ENCODE data around the gene CHAD. TPM values are rescaled to one million over a fixed set of nuclear protein-coding genes. Genes with fewer than 3 reads are reported as not detected.

The CHAD gene
- polyA plus RNA-seq, 1 donor, result 5.9 TPM

GRCh38 chr17:50493744-50494143 lies 25.1 kb upstream of the CHAD start:
- H3K27ac ChIP-seq (ENCODE audit: low read length), result no peak overlapping the region
- H3K36me3 ChIP-seq (ENCODE audit: control insufficient read depth, insufficient read depth, low read length), result no peaks in the 10 kb centered on the region
- no peaks in the 10 kb centered on the region for H3K27me3 ChIP-seq (ENCODE audit: control insufficient read depth, insufficient read depth, low read length)
- no CpG with 5 or more reads among the region's 3 CpGs for WGBS (ENCODE audit: insufficient coverage, low lambda C conversion rate)
- DNase-seq, result no peak
- H3K4me1 ChIP-seq (ENCODE audit: control insufficient read depth, insufficient read depth, low read length), result peaks cover 8% of the 10 kb centered on the region
- no peaks in the 10 kb centered on the region for H3K9me3 ChIP-seq (ENCODE audit: control insufficient read depth, low read depth, low read length)
- no peak overlapping the region for H3K4me3 ChIP-seq (ENCODE audit: low read length)

- no peaks in the 10 kb centered on the region for H3K4me1 ChIP-seq (ENCODE audit: control insufficient read depth, insufficient read depth, low read length)
- no CpG with 5 or more reads among the region's 8 CpGs for WGBS (ENCODE audit: insufficient coverage, low lambda C conversion rate)
- DNase-seq, result no peak
- H3K27me3 ChIP-seq (ENCODE audit: control insufficient read depth, insufficient read depth, low read length), result no peaks in the 10 kb centered on the region
- H3K9me3 ChIP-seq (ENCODE audit: control insufficient read depth, low read depth, low read length), result no peaks in the 10 kb centered on the region
- no peak overlapping the region for H3K27ac ChIP-seq (ENCODE audit: low read length)
- H3K4me3 ChIP-seq (ENCODE audit: low read length), result no peak overlapping the region
- H3K36me3 ChIP-seq (ENCODE audit: control insufficient read depth, insufficient read depth, low read length), result peaks cover 3% of the 10 kb centered on the region
Observed at GRCh38 chr17:50492214-50492613, 23.5 kb upstream of the CHAD start.

DNA sequence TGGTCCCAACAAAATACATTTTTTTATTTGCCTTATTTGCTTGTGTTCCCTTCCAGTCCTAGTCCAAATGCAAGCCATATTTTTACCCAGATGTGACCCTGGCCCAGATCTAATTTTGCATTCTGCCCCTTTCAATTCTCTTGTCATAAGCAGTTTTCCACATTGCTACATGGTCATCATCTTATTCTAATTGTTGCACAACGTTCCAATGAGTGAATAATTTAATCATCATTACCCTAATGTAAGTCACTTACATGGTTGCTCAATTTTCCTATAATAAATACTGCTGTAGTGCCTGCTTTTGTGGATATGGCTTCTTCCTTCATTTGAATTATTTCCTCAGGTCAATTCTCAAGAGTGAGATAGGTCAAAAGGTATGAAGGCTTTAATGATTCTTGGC lies 22.8 kb upstream of the CHAD start:
- no peak for DNase-seq
- H3K36me3 ChIP-seq (ENCODE audit: control insufficient read depth, insufficient read depth, low read length), result peaks cover 6% of the 10 kb centered on the region
- H3K27me3 ChIP-seq (ENCODE audit: control insufficient read depth, insufficient read depth, low read length), result no peaks in the 10 kb centered on the region
- no peaks in the 10 kb centered on the region for H3K9me3 ChIP-seq (ENCODE audit: control insufficient read depth, low read depth, low read length)
- no peak overlapping the region for H3K4me3 ChIP-seq (ENCODE audit: low read length)
- 50% methylated on average over 1 of the region's 1 CpG for WGBS (ENCODE audit: insufficient coverage, low lambda C conversion rate)
- H3K4me1 ChIP-seq (ENCODE audit: control insufficient read depth, insufficient read depth, low read length), result no peaks in the 10 kb centered on the region
- no peak overlapping the region for H3K27ac ChIP-seq (ENCODE audit: low read length)

GRCh38 chr17:50488880-50489279 lies 20.2 kb upstream of the CHAD start:
- DNase-seq, result no peak
- Histone ChIP-seq H3K4me1 (ENCODE audit: control insufficient read depth, insufficient read depth, low read length) (no peaks in the 10 kb centered on the region), H3K27ac (ENCODE audit: low read length) (no peak overlapping the region), H3K4me3 (ENCODE audit: low read length) (no peak overlapping the region), H3K27me3 (ENCODE audit: control insufficient read depth, insufficient read depth, low read length) (no peaks in the 10 kb centered on the region), H3K36me3 (ENCODE audit: control insufficient read depth, insufficient read depth, low read length) (peaks cover 27% of the 10 kb centered on the region), H3K9me3 (ENCODE audit: control insufficient read depth, low read depth, low read length) (no peaks in the 10 kb centered on the region)
- no CpG with 5 or more reads among the region's 2 CpGs for WGBS (ENCODE audit: insufficient coverage, low lambda C conversion rate)

DNA sequence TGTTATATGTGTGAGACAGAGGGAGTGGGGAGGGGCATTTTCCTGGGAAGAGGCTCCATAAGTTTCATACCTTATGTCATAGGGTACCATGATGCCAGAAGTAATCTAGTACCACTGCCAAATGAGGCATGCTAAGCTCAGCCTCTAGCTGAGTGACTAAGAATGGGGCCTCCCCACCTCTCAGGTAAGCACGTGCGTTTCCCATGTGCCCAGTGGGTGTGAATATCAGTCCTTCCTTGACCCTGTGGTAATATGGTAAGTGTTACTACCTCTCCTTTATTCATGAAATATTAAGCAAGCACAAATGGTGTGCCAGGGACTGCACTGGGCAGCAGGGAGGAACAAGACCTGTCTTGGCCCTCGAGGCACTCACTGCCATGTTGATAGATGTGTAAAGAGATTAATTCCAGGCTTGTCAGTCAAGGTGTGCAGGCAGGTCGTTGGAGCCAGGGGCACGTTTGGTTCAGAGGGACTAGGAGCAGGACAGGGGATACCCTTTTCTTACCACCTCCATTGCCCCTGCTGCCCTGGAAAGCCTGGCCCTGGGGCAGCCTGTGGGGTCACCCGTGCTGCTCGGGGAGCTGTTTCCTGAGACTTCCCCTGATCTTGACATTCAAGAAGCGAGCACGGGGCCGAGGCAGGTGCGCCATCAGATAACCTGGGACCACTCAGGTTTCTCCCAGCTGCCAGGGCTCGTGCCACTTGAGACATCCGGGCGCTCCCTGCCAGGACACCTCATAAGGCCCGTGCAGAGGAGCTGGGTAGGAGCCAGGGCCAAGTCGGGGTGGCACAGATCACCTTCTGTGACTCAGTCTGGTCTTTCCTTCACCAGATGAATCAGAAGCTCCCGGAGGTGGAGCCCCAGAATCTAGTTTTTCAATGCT lies 18.8 kb upstream of the CHAD start:
- Histone ChIP-seq H3K27me3 (ENCODE audit: control insufficient read depth, insufficient read depth, low read length) (no peaks in the 10 kb centered on the region), H3K4me3 (ENCODE audit: low read length) (no peak overlapping the region), H3K36me3 (ENCODE audit: control insufficient read depth, insufficient read depth, low read length) (peaks cover 39% of the 10 kb centered on the region), H3K27ac (ENCODE audit: low read length) (no peak overlapping the region), H3K4me1 (ENCODE audit: control insufficient read depth, insufficient read depth, low read length) (peaks cover 4% of the 10 kb centered on the region), H3K9me3 (ENCODE audit: control insufficient read depth, low read depth, low read length) (no peaks in the 10 kb centered on the region)
- no peak for DNase-seq
- no CpG with 5 or more reads among the region's 17 CpGs for WGBS (ENCODE audit: insufficient coverage, low lambda C conversion rate)

DNA sequence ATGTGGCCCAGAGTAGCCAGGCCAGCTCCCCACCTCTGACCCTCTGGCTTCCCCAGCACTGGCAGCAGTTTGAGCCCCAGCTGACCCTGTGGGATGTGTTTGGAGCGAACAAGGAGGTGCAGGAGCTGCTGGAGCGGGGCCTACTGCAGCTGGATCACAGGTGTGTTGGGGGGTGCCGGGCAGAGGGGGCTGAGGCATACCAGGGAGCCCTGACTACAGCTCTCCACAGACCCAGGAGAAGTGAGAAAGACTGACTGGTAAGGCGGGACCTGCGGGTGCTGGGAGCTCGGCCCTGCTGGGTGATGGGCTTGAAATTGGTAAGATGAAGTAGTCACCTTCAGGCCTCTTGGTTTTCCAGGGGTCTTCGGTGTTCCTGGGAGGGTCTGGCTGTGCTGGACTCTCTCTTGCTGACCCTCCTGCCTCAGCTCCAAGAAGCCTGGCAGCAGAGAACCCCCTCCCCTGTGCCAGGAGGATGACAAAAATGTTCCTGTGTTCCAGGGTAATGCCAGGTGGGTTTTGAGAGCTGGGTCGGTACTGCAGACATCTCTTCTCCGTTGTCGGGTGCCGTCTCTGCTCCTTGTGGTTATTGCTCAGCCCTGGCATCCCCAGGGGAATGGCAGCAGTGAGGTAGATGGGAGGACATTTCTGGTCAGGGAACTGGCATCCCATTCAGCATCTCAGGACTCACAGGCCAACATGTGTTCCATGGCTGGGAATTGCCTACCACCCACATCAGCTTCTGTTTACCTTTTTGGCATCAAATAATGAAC lies 15.9 kb upstream of the CHAD start:
- no peak overlapping the region for H3K27ac ChIP-seq (ENCODE audit: low read length)
- no peaks in the 10 kb centered on the region for H3K9me3 ChIP-seq (ENCODE audit: control insufficient read depth, low read depth, low read length)
- no peak overlapping the region for H3K4me3 ChIP-seq (ENCODE audit: low read length)
- H3K27me3 ChIP-seq (ENCODE audit: control insufficient read depth, insufficient read depth, low read length), result no peaks in the 10 kb centered on the region
- no peak for DNase-seq
- peaks cover 56% of the 10 kb centered on the region for H3K36me3 ChIP-seq (ENCODE audit: control insufficient read depth, insufficient read depth, low read length)
- no CpG with 5 or more reads among the region's 11 CpGs for WGBS (ENCODE audit: insufficient coverage, low lambda C conversion rate)
- H3K4me1 ChIP-seq (ENCODE audit: control insufficient read depth, insufficient read depth, low read length), result peaks cover 9% of the 10 kb centered on the region

DNA sequence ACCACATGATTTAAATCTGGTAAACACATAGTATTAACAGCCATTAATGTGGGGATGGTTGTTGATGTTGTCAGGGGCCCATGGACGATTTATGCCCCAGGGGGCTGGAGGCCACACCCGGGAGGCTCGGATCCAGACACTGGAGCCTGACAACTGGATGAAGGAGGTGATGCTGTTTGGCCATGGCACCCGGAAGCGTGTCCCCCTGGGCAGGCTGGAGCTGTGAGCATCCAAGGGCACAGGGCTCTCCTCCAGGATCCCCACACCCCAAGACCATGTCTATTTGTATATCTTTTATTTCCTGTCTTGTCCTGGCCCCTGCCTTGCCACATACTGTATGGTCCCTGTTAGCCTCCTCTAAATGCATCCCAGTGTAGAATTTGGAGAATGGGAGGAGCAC lies 14.6 kb upstream of the CHAD start:
- DNase-seq, result no peak
- WGBS (ENCODE audit: insufficient coverage, low lambda C conversion rate), result no CpG with 5 or more reads among the region's 5 CpGs
- peaks cover 12% of the 10 kb centered on the region for H3K4me1 ChIP-seq (ENCODE audit: control insufficient read depth, insufficient read depth, low read length)
- peaks cover 56% of the 10 kb centered on the region for H3K36me3 ChIP-seq (ENCODE audit: control insufficient read depth, insufficient read depth, low read length)
- no peak overlapping the region for H3K27ac ChIP-seq (ENCODE audit: low read length)
- no peaks in the 10 kb centered on the region for H3K9me3 ChIP-seq (ENCODE audit: control insufficient read depth, low read depth, low read length)
- H3K27me3 ChIP-seq (ENCODE audit: control insufficient read depth, insufficient read depth, low read length), result no peaks in the 10 kb centered on the region
- H3K4me3 ChIP-seq (ENCODE audit: low read length), result no peak overlapping the region

DNA sequence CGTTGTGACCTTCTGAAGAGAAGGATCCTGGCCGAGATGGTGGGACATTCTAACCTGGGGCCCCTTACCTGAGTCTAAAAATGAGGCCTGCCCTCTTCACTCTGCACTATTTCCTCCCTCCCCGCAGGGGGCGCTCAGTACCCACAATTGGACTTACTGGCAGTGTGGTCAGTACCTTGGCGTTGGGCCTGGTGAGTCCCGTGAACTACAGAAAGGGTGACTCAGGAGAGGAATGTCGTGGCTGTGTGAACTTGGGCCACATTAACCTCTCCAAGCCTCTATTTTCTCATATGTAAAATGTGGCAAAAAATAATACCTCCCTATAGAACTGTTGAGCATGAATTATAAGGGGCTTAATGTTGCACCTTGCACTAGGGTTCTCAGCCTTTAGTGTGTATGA lies 13.8 kb upstream of the CHAD start:
- Histone ChIP-seq H3K4me1 (ENCODE audit: control insufficient read depth, insufficient read depth, low read length) (peaks cover 16% of the 10 kb centered on the region), H3K9me3 (ENCODE audit: control insufficient read depth, low read depth, low read length) (no peaks in the 10 kb centered on the region), H3K27ac (ENCODE audit: low read length) (no peak overlapping the region), H3K36me3 (ENCODE audit: control insufficient read depth, insufficient read depth, low read length) (peaks cover 56% of the 10 kb centered on the region), H3K4me3 (ENCODE audit: low read length) (no peak overlapping the region), H3K27me3 (ENCODE audit: control insufficient read depth, insufficient read depth, low read length) (no peaks in the 10 kb centered on the region)
- no CpG with 5 or more reads among the region's 7 CpGs for WGBS (ENCODE audit: insufficient coverage, low lambda C conversion rate)
- DNase-seq, result peak; percentile 78 to 87

DNA sequence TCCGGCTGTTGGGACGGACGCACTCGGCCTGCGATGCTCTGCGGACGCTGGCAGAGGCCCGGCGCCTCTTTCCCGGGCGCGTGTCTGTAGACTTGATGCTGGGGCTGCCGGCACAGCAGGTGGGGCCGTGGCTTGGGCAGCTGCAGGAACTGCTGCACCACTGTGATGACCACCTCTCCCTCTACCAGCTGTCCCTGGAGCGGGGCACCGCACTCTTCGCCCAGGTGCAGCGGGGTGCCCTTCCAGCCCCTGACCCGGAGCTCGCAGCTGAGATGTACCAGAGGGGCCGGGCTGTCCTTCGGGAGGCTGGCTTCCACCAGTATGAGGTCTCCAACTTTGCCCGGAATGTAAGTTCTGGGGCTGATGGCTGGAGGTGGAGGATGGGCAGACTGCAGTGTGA lies 13.4 kb upstream of the CHAD start:
- peaks cover 52% of the 10 kb centered on the region for H3K36me3 ChIP-seq (ENCODE audit: control insufficient read depth, insufficient read depth, low read length)
- H3K27me3 ChIP-seq (ENCODE audit: control insufficient read depth, insufficient read depth, low read length), result no peaks in the 10 kb centered on the region
- DNase-seq, result no peak
- WGBS (ENCODE audit: insufficient coverage, low lambda C conversion rate), result no CpG with 5 or more reads among the region's 23 CpGs
- peaks cover 16% of the 10 kb centered on the region for H3K4me1 ChIP-seq (ENCODE audit: control insufficient read depth, insufficient read depth, low read length)
- H3K27ac ChIP-seq (ENCODE audit: low read length), result no peak overlapping the region
- no peak overlapping the region for H3K4me3 ChIP-seq (ENCODE audit: low read length)
- no peaks in the 10 kb centered on the region for H3K9me3 ChIP-seq (ENCODE audit: control insufficient read depth, low read depth, low read length)

GRCh38 chr17:50481648-50482047 lies 13.0 kb upstream of the CHAD start:
- H3K4me3 ChIP-seq (ENCODE audit: low read length), result no peak overlapping the region
- no peak overlapping the region for H3K27ac ChIP-seq (ENCODE audit: low read length)
- no CpG with 5 or more reads among the region's 4 CpGs for WGBS (ENCODE audit: insufficient coverage, low lambda C conversion rate)

More at GRCh38 chr17:50481648-50482047, 13.0 kb upstream of the CHAD start:
- Histone ChIP-seq H3K36me3 (ENCODE audit: control insufficient read depth, insufficient read depth, low read length) (peaks cover 51% of the 10 kb centered on the region), H3K4me1 (ENCODE audit: control insufficient read depth, insufficient read depth, low read length) (peaks cover 19% of the 10 kb centered on the region), H3K27me3 (ENCODE audit: control insufficient read depth, insufficient read depth, low read length) (peaks cover under 1% of the 10 kb centered on the region), H3K9me3 (ENCODE audit: control insufficient read depth, low read depth, low read length) (no peaks in the 10 kb centered on the region)
- no peak for DNase-seq
